Stomach (tissue), 9 donors: Measurements from ENCODE around the gene SCP2D1. TPM values are rescaled to one million over a fixed set of nuclear protein-coding genes. Genes with fewer than 3 reads are reported as not detected.

ENCODE experiments used
- DNase-seq, 2 donors: peaks; one replicate each; pipeline versions ENCODE4 v3.0.0 to v3.0.0-alpha.2; 2013 to 2019
- H3K27ac ChIP-seq, 5 donors: fragments of 200-600 bp in 4 of 5; sonication (generic) in 4 of 5; one replicate each; pipeline ENCODE4 v1.5.1; 2013 to 2019; ENCODE audit warnings: mild to moderate bottlenecking in 1 of 5, moderate library complexity in 1 of 5
- H3K27me3 ChIP-seq, 3 donors: fragments of 200-600 bp; sonication (generic); one replicate each; pipeline ENCODE4 v1.5.1; 2017 to 2019; ENCODE audit warnings: mixed run types in 1 of 3
- H3K36me3 ChIP-seq, 4 donors: fragments of 200-600 bp; sonication (generic); 1 replicate in 3 of 4; 2 replicates in 1 of 4; pipeline ENCODE4 v1.5.1; 2016 to 2019
- H3K4me1 ChIP-seq, 4 donors: fragments of 200-600 bp; sonication (generic); one replicate each; pipeline ENCODE4 v1.5.1; 2016 to 2019
- H3K4me3 ChIP-seq, 4 donors: fragments of 200-600 bp; sonication (generic) in 3 of 4; one replicate each; pipeline ENCODE4 v1.5.1; 2016 to 2019; ENCODE audit warnings: mild to moderate bottlenecking in 1 of 4
- H3K9me3 ChIP-seq, 4 donors: fragments of 200-600 bp; sonication (generic); one replicate each; pipeline ENCODE4 v1.5.1; 2016 to 2019
- CTCF ChIP-seq, 7 experiments: fragments of 450-650 bp in 4 of 7; fragments of 200-600 bp in 3 of 7; sonication (generic) in 3 of 7; IDR thresholded peaks; one replicate each; pipeline ENCODE4 v1.5.1; 2016 to 2019; ENCODE audit warnings: antibody characterized with exemption in 7 of 7, control low read depth in 2 of 7, mild to moderate bottlenecking in 1 of 7
- EP300 ChIP-seq: sonication (generic); formaldehyde crosslinking; IDR thresholded peaks from one replicate; pipeline ENCODE4 v1.6.1; 2017; ENCODE audit warnings: antibody characterized with exemption
- POLR2A ChIP-seq, 4 donors: fragments of 450-650 bp; IDR thresholded peaks; one replicate each; pipeline ENCODE4 v1.6.1; 2016; ENCODE audit warnings: antibody characterized with exemption in 4 of 4, control low read depth in 2 of 4, mild to moderate bottlenecking in 1 of 4, moderate library complexity in 1 of 4
- POLR2AphosphoS5 ChIP-seq, 3 donors: sonication (generic); formaldehyde crosslinking; IDR thresholded peaks; one replicate each; pipeline ENCODE4 v1.6.1; 2016; ENCODE audit warnings: antibody characterized with exemption in 3 of 3
- WGBS, 5 donors: extraction: QIAGEN DNeasy Blood & Tissue Kit in 3 of 5; methylation state at CpG; one replicate each; pipeline versions ENCODE4 v1.1.5 to v1.1.7; 2013 to 2018; 5-methylcytosine and 5-hydroxymethylcytosine counted together
- intact Hi-C: fragments of 100-400 bp; cut with DNase I; formaldehyde crosslinking; loops from one replicate; pipeline ENCODE4 v1.15.1; 2023; ENCODE audit warnings: low total_unique reads
- polyA plus RNA-seq, 3 donors: library from polyadenylated mRNA; stranded (reverse); fragments of 200-250 nt; gene quantifications; one replicate each; pipeline ENCODE4 v1.2.3, GENCODE V29; 2013
- total RNA-seq, 5 donors: library from RNA; depleted of rRNA; stranded (reverse); fragments of >200 nt; gene quantifications; one replicate each; pipeline versions ENCODE4 v1.1.0 to v1.2.3, GENCODE V29; 2014 to 2016
- donor health status: healthy with polysubstance abuse.
- donor health status: Bipolar disorder and iron deficiency.
- donor health status: healthy.

The SCP2D1 gene
- total and polyA plus RNA-seq, 8 donors = not detected

GRCh38 chr20:18805881-18806280 is 7.7 kb upstream of the SCP2D1 start:
- Histone ChIP-seq H3K9me3 (no peaks in the 10 kb centered on the region), H3K27ac (no peak overlapping the region)
- WGBS, 5 donors = 76 to 86% (median 84%) methylated on average over 4 of the region's 4 CpGs

GRCh38 chr20:18808712-18809111 is 4.9 kb upstream of the SCP2D1 start:
- TF ChIP-seq CTCF (IDR thresholded peaks at IDR 0.05) (no peak), POLR2AphosphoS5 (IDR thresholded peaks at IDR 0.05) (no peak)
- intact Hi-C loops = no loop called here
- Histone ChIP-seq H3K4me1 (no peaks in the 10 kb centered on the region), H3K9me3 (no peaks in the 10 kb centered on the region), H3K27ac (no peak overlapping the region), H3K27me3 (no peaks in the 10 kb centered on the region), H3K4me3 (no peak overlapping the region), H3K36me3 (no peaks in the 10 kb centered on the region)
- 41 to 56% (median 54%) methylated on average over 3 of the region's 3 CpGs for WGBS, 5 donors
- DNase-seq = no peak

More at GRCh38 chr20:18805881-18806280, 7.7 kb upstream of the SCP2D1 start:
- H3K4me3 ChIP-seq = no peak overlapping the region
- DNase-seq = no peak
- H3K36me3 ChIP-seq = no peaks in the 10 kb centered on the region
- intact Hi-C loops = no loop called here
- TF ChIP-seq POLR2A (IDR thresholded peaks at IDR 0.05) = no peak
- no peak for TF ChIP-seq POLR2AphosphoS5 (IDR thresholded peaks at IDR 0.05)
- no peak for TF ChIP-seq CTCF (IDR thresholded peaks at IDR 0.05)
- no peak for TF ChIP-seq EP300
- H3K4me1 ChIP-seq = no peaks in the 10 kb centered on the region
- no peaks in the 10 kb centered on the region for H3K27me3 ChIP-seq

GRCh38 chr20:18811186-18811585 is 2.4 kb upstream of the SCP2D1 start:
- H3K27ac ChIP-seq = no peak overlapping the region

GRCh38 chr20:18811904-18812303 is 1.7 kb upstream of the SCP2D1 start:
- WGBS, 5 donors = 77 to 99% (median 94%) methylated on average over 3 of the region's 3 CpGs

More at GRCh38 chr20:18811186-18811585, 2.4 kb upstream of the SCP2D1 start:
- Histone ChIP-seq H3K27me3 (no peaks in the 10 kb centered on the region), H3K4me1 (no peaks in the 10 kb centered on the region), H3K4me3 (no peak overlapping the region), H3K9me3 (no peaks in the 10 kb centered on the region), H3K36me3 (no peaks in the 10 kb centered on the region)
- WGBS, 5 donors = 86 to 90% (median 89%) methylated on average over 6 of the region's 6 CpGs
- TF ChIP-seq POLR2A (IDR thresholded peaks at IDR 0.05) (no peak), CTCF (IDR thresholded peaks at IDR 0.05) (no peak), EP300 (no peak), POLR2AphosphoS5 (IDR thresholded peaks at IDR 0.05) (no peak)
- no peak for DNase-seq
- intact Hi-C loops = no loop called here

GRCh38 chr20:18815194-18815942 is 1.8 kb downstream of the SCP2D1 start:
- no peak for TF ChIP-seq EP300
- no peak for TF ChIP-seq CTCF (IDR thresholded peaks at IDR 0.05)
- no peak for TF ChIP-seq POLR2AphosphoS5 (IDR thresholded peaks at IDR 0.05)
- no peak for TF ChIP-seq POLR2A (IDR thresholded peaks at IDR 0.05)
- peaks cover 0 to 6% (median 2%) of the 10 kb centered on the region in 4 donors for H3K9me3 ChIP-seq
- no peak for DNase-seq
- H3K4me1 ChIP-seq = no peaks in the 10 kb centered on the region
- no peaks in the 10 kb centered on the region for H3K27me3 ChIP-seq
- H3K4me3 ChIP-seq = no peak overlapping the region
- intact Hi-C loops = no loop called here
- 89 to 95% (median 93%) methylated on average over 6 of the region's 6 CpGs for WGBS, 5 donors
- H3K27ac ChIP-seq = no peak overlapping the region
- H3K36me3 ChIP-seq = no peaks in the 10 kb centered on the region

More at GRCh38 chr20:18811904-18812303, 1.7 kb upstream of the SCP2D1 start:
- H3K4me1 ChIP-seq = no peaks in the 10 kb centered on the region
- H3K27ac ChIP-seq = no peak overlapping the region
- H3K4me3 ChIP-seq = no peak overlapping the region
- no peaks in the 10 kb centered on the region for H3K36me3 ChIP-seq
- no peaks in the 10 kb centered on the region for H3K9me3 ChIP-seq
- DNase-seq = no peak
- intact Hi-C loops = no loop called here
- no peaks in the 10 kb centered on the region for H3K27me3 ChIP-seq
- TF ChIP-seq EP300 (no peak), POLR2AphosphoS5 (IDR thresholded peaks at IDR 0.05) (no peak)
